Liver (tissue), 3 donors: ENCODE results near the gene SPATC1L.

Experiments
- ATF3 ChIP-seq: IDR thresholded peaks from 2 replicates; pipeline ENCODE4 v1.6.1; 2016; ENCODE audit warnings: antibody characterized with exemption
- CTCF ChIP-seq: fragments of 150-350 bp; IDR thresholded peaks from 2 replicates; pipeline ENCODE4 v1.5.1; 2017; ENCODE audit warnings: improper control_type of control experiment, low read depth, low read length; ENCODE audit not compliant: missing input control
- EGR1 ChIP-seq, 2 donors: IDR thresholded peaks; 2 replicates each; pipeline ENCODE4 v1.6.1; 2016 to 2018; ENCODE audit warnings: antibody characterized with exemption in 2 of 2, low read depth in 2 of 2
- FOXA1 ChIP-seq: IDR thresholded peaks from 2 replicates; pipeline ENCODE4 v1.6.1; 2016; ENCODE audit warnings: antibody characterized with exemption
- GABPA ChIP-seq, 2 donors: IDR thresholded peaks in 1 of 2; conservative IDR thresholded peaks in 1 of 2; 2 replicates each; pipeline ENCODE4 v1.6.1; 2016; ENCODE audit warnings: antibody characterized with exemption in 2 of 2, mild to moderate bottlenecking in 1 of 2, moderate library complexity in 1 of 2
- HNF4A ChIP-seq, 2 donors: conservative IDR thresholded peaks; 2 replicates each; pipeline ENCODE4 v1.6.1; 2016; ENCODE audit warnings: antibody characterized with exemption in 2 of 2, mild to moderate bottlenecking in 2 of 2
- HNF4G ChIP-seq: IDR thresholded peaks from 2 replicates; pipeline ENCODE4 v1.6.1; 2016; ENCODE audit warnings: antibody characterized with exemption
- JUND ChIP-seq, 2 donors: IDR thresholded peaks; 2 replicates each; pipeline ENCODE4 v1.6.1; 2016; ENCODE audit warnings: antibody characterized with exemption in 2 of 2
- RAD21 ChIP-seq, 2 donors: IDR thresholded peaks; 2 replicates each; pipeline ENCODE4 v1.6.1; 2016; ENCODE audit warnings: antibody characterized with exemption in 2 of 2, mild to moderate bottlenecking in 2 of 2
- SP1 ChIP-seq: IDR thresholded peaks from 2 replicates; pipeline ENCODE4 v1.6.1; 2018; ENCODE audit warnings: antibody characterized with exemption, mild to moderate bottlenecking
- TAF1 ChIP-seq: conservative IDR thresholded peaks from 2 replicates; pipeline ENCODE4 v1.6.1; 2016; ENCODE audit warnings: antibody characterized with exemption, mild to moderate bottlenecking
- YY1 ChIP-seq: IDR thresholded peaks from 2 replicates; pipeline ENCODE4 v1.6.1; 2016; ENCODE audit warnings: antibody characterized with exemption, mild to moderate bottlenecking
- TF ChIP-seq, protein P1 (sequence below): IDR thresholded peaks from 2 replicates; pipeline ENCODE4 v1.6.1; 2016; ENCODE audit warnings: antibody characterized with exemption, mild to moderate bottlenecking
- TF ChIP-seq, protein P2 (sequence below): IDR thresholded peaks from 2 replicates; pipeline ENCODE4 v1.6.1; 2016; ENCODE audit warnings: antibody characterized with exemption
- donor health status: healthy.
- donor health status: healthy.

DNA sequence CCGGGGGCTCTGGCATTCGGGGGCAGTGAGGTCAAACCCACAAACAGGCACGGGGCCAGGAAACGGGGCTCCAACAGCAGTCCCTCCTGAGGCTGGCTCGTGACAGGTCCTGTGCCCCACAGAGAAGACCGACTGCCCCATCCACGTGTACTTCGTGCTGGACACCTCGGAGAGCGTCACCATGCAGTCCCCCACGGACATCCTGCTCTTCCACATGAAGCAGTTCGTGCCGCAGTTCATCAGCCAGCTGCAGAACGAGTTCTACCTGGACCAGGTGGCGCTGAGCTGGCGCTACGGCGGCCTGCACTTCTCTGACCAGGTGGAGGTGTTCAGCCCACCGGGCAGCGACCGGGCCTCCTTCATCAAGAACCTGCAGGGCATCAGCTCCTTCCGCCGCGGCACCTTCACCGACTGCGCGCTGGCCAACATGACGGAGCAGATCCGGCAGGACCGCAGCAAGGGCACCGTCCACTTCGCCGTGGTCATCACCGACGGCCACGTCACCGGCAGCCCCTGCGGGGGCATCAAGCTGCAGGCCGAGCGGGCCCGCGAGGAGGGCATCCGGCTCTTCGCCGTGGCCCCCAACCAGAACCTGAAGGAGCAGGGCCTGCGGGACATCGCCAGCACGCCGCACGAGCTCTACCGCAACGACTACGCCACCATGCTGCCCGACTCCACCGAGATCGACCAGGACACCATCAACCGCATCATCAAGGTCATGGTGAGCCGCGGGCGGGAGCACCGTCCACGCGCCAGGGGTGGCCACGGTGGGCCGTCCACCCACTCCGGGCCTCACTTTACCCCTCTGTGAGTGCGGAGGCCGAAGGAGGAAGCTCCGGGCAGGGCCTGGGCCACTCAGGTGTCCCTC is 72.2 kb downstream of the SPATC1L start:
- no peak for TF ChIP-seq HNF4G
- TF ChIP-seq, protein P1, sequence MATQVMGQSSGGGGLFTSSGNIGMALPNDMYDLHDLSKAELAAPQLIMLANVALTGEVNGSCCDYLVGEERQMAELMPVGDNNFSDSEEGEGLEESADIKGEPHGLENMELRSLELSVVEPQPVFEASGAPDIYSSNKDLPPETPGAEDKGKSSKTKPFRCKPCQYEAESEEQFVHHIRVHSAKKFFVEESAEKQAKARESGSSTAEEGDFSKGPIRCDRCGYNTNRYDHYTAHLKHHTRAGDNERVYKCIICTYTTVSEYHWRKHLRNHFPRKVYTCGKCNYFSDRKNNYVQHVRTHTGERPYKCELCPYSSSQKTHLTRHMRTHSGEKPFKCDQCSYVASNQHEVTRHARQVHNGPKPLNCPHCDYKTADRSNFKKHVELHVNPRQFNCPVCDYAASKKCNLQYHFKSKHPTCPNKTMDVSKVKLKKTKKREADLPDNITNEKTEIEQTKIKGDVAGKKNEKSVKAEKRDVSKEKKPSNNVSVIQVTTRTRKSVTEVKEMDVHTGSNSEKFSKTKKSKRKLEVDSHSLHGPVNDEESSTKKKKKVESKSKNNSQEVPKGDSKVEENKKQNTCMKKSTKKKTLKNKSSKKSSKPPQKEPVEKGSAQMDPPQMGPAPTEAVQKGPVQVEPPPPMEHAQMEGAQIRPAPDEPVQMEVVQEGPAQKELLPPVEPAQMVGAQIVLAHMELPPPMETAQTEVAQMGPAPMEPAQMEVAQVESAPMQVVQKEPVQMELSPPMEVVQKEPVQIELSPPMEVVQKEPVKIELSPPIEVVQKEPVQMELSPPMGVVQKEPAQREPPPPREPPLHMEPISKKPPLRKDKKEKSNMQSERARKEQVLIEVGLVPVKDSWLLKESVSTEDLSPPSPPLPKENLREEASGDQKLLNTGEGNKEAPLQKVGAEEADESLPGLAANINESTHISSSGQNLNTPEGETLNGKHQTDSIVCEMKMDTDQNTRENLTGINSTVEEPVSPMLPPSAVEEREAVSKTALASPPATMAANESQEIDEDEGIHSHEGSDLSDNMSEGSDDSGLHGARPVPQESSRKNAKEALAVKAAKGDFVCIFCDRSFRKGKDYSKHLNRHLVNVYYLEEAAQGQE: no peak
- no peak for TF ChIP-seq CTCF
- TF ChIP-seq, protein P2, sequence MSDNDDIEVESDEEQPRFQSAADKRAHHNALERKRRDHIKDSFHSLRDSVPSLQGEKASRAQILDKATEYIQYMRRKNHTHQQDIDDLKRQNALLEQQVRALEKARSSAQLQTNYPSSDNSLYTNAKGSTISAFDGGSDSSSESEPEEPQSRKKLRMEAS: no peak
- TF ChIP-seq ATF3: no peak
- TF ChIP-seq RAD21 (IDR thresholded peaks at IDR 0.05): no peak
- no peak for TF ChIP-seq YY1
- no peak for TF ChIP-seq SP1
- TF ChIP-seq HNF4A (conservative IDR thresholded peaks at IDR 0.05): no peak
- no peak for TF ChIP-seq JUND (IDR thresholded peaks at IDR 0.05)
- TF ChIP-seq TAF1: no peak
- no peak for TF ChIP-seq FOXA1
- TF ChIP-seq GABPA (IDR thresholded peaks at IDR 0.05 in 1 of 2, conservative IDR thresholded peaks at IDR 0.05 in 1 of 2): no peak
- no peak for TF ChIP-seq EGR1 (IDR thresholded peaks at IDR 0.05; ENCODE audit: low read depth in 2 of 2)
